Keratinocyte (primary cell): ENCODE data around the gene VSIR. TPM values are rescaled to one million over a fixed set of nuclear protein-coding genes. Genes with fewer than 3 reads are reported as not detected.

Source experiments
- DNase-seq: peaks from one replicate; pipeline ENCODE4 v3.0.0-alpha.2; 2011; ENCODE audit warnings: low read depth, missing footprints, low spot score
- FAIRE-seq: peaks from 2 replicates; lab custom pipeline; 2011; peaks lifted over from hg19 to GRCh38; lab: Jason Lieb, UNC
- H2AFZ ChIP-seq: 2 replicates; pipeline ENCODE4 v1.6.0; 2012; ENCODE audit warnings: low read length, control low read depth, inconsistent platforms; ENCODE audit not compliant: control insufficient read depth
- H3K27ac ChIP-seq: 2 replicates; pipeline ENCODE4 v1.5.1; 2011; ENCODE audit warnings: low read length; ENCODE audit not compliant: control insufficient read depth, insufficient read depth
- H3K27me3 ChIP-seq: 3 replicates; pipeline ENCODE4 v1.6.0; 2011; ENCODE audit warnings: low read length; ENCODE audit not compliant: control insufficient read depth, insufficient read depth; ENCODE audit errors: extremely low read depth
- H3K36me3 ChIP-seq, 2 experiments: 2 replicates in 1 of 2; 3 replicates in 1 of 2; pipeline ENCODE4 v1.5.1; 2011; ENCODE audit warnings: low read length in 2 of 2, mild to moderate bottlenecking in 1 of 2; ENCODE audit not compliant: control insufficient read depth in 2 of 2, insufficient read depth in 2 of 2; ENCODE audit errors: extremely low read depth in 1 of 2
- H3K4me1 ChIP-seq: 3 replicates; pipeline ENCODE4 v1.5.1; 2011; ENCODE audit warnings: low read length; ENCODE audit not compliant: control insufficient read depth, insufficient read depth; ENCODE audit errors: extremely low read depth
- H3K4me2 ChIP-seq: 3 replicates; pipeline ENCODE4 v1.6.0; 2011; ENCODE audit warnings: low read depth, low read length; ENCODE audit not compliant: control insufficient read depth, insufficient read depth; ENCODE audit errors: extremely low read depth
- H3K4me3 ChIP-seq, 3 experiments: fragments of 200-600 bp in 1 of 3; sonication (generic) in 1 of 3; 2 replicates in 2 of 3; 3 replicates in 1 of 3; pipeline ENCODE4 v1.5.1; 2011 to 2016; ENCODE audit warnings: low read length in 3 of 3, mild to moderate bottlenecking in 3 of 3, control low read depth in 2 of 3, inconsistent platforms in 1 of 3, low read depth in 1 of 3, mixed read lengths in 1 of 3, mixed run types in 1 of 3, moderate library complexity in 1 of 3; ENCODE audit not compliant: control insufficient read depth in 2 of 3, insufficient read depth in 2 of 3; ENCODE audit errors: extremely low read depth in 1 of 3
- H3K79me2 ChIP-seq: 2 replicates; pipeline ENCODE4 v1.6.0; 2012; ENCODE audit warnings: low read length; ENCODE audit not compliant: control insufficient read depth, insufficient read depth
- H3K9ac ChIP-seq: 3 replicates; pipeline ENCODE4 v1.6.0; 2011; ENCODE audit warnings: low read length; ENCODE audit not compliant: control insufficient read depth, insufficient read depth; ENCODE audit errors: extremely low read depth
- H3K9me1 ChIP-seq: 3 replicates; pipeline ENCODE4 v1.6.0; 2011; ENCODE audit warnings: low read length; ENCODE audit not compliant: control insufficient read depth, insufficient read depth; ENCODE audit errors: extremely low read depth
- H3K9me3 ChIP-seq: 2 replicates; pipeline ENCODE4 v1.5.1; 2012; ENCODE audit warnings: low read depth, low read length; ENCODE audit not compliant: control insufficient read depth
- H4K20me1 ChIP-seq: 3 replicates; pipeline ENCODE4 v1.6.0; 2011; ENCODE audit warnings: low read length; ENCODE audit not compliant: control insufficient read depth, insufficient read depth; ENCODE audit errors: extremely low read depth
- EZH2 ChIP-seq: IDR thresholded peaks from one replicate; pipeline ENCODE4 v1.6.1; 2012; ENCODE audit warnings: inconsistent platforms, mild to moderate bottlenecking, low read length, moderate library complexity
- dilution Hi-C: fragments of 300-500 bp; cut with MboI; formaldehyde crosslinking; loops from one replicate; pipeline ENCODE4 v1.7.0; 2020; ENCODE audit warnings: low sequenced_read_pairs; ENCODE audit not compliant: extremely low pct_ligation_motif_present
- polyA plus RNA-seq, 5 experiments: library from polyadenylated mRNA; depleted of rRNA in 3 of 5; stranded (reverse) in 3 of 5; stranded (forward) in 1 of 5; unstranded in 1 of 5; fragments of >200 nt; gene quantifications; 1 replicate in 1 of 5; 2 replicates in 3 of 5; 3 replicates in 1 of 5; pipeline versions ENCODE4 v1.2.1 to v1.2.3, GENCODE V29; 2011 to 2012; ENCODE audit warnings: missing spikeins in 2 of 5, low read depth in 1 of 5, low replicate concordance in 1 of 5
- TF ChIP-seq, protein P1 (sequence below), 3 experiments: IDR thresholded peaks in 1 of 3; conservative IDR thresholded peaks in 1 of 3; optimal IDR thresholded peaks in 1 of 3; 2 replicates in 2 of 3; 3 replicates in 1 of 3; pipeline versions ENCODE3 to v1.5.1; 2011; ENCODE audit warnings: low read length in 3 of 3, mild to moderate bottlenecking in 3 of 3, moderate library complexity in 2 of 3, control low read depth in 1 of 3, inconsistent platforms in 1 of 3; ENCODE audit not compliant: insufficient read depth in 2 of 3; ENCODE audit errors: extremely low read depth in 1 of 3

Gene VSIR
- polyA plus RNA-seq, 1 donor (not counting 4 experiments of a cell fraction or from before 2014, with no cell fraction given) = 8.1 TPM

DNA sequence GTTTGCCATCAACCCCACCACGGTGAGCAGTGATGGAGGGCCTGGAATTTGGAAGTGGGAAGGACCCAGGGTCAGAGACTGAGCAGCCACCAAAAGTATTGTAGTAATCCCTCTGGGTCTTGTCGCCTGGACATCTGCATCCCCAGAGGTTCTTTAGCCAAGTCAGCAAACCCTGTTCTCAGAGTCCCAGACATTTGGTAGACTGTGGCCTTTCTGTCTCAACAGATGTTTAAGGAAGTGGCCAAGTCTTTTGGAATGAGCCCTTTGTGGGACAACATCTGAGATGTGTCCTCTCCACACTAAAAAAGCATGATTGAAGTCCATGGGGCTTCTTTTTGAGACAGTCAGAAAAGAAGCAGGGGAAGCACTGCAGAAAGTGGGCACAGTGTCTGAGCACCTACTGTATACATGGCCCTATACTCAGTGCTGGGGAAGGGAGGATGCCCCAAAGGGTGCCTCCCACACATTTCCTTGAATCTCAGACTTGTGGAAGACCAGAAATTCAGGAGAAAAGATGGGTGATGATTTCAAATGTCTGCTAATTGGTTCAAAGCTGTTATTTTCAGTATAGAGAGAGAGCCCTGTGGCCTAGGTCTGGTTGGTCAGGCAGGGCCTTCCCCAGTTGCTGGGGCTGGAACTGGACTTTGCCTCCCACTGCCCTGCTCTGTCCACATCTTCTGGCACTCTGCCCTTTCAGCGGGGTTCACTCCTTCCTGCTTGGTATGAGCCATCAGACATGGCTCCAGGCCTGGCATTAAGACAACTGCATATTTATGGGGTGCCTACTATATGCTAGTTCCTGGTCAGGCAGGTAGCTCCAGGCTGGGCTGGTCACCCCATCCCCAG, 26.5 kb upstream of the VSIR start:
- Histone ChIP-seq H3K4me3 (no peak overlapping the region), H3K9me3 (no peaks in the 10 kb centered on the region), H2AFZ (no peak overlapping the region), H3K27me3 (peaks cover 6% of the 10 kb centered on the region), H3K79me2 (no peaks in the 10 kb centered on the region), H4K20me1 (peaks cover 2% of the 10 kb centered on the region), H3K4me2 (no peak overlapping the region), H3K36me3 (no peaks in the 10 kb centered on the region), H3K4me1 (no peaks in the 10 kb centered on the region), H3K27ac (no peak overlapping the region), H3K9ac (no peak overlapping the region), H3K9me1 (no peaks in the 10 kb centered on the region)
- no peak for DNase-seq
- TF ChIP-seq, protein P1, sequence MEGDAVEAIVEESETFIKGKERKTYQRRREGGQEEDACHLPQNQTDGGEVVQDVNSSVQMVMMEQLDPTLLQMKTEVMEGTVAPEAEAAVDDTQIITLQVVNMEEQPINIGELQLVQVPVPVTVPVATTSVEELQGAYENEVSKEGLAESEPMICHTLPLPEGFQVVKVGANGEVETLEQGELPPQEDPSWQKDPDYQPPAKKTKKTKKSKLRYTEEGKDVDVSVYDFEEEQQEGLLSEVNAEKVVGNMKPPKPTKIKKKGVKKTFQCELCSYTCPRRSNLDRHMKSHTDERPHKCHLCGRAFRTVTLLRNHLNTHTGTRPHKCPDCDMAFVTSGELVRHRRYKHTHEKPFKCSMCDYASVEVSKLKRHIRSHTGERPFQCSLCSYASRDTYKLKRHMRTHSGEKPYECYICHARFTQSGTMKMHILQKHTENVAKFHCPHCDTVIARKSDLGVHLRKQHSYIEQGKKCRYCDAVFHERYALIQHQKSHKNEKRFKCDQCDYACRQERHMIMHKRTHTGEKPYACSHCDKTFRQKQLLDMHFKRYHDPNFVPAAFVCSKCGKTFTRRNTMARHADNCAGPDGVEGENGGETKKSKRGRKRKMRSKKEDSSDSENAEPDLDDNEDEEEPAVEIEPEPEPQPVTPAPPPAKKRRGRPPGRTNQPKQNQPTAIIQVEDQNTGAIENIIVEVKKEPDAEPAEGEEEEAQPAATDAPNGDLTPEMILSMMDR (optimal IDR thresholded peaks at IDR 0.05 in 1 of 3, IDR thresholded peaks at IDR 0.05 in 1 of 3, conservative IDR thresholded peaks at IDR 0.05 in 1 of 3; ENCODE audit: extremely low read depth in 1 of 3, insufficient read depth in 2 of 3, low read length in 3 of 3) = no peak
- TF ChIP-seq EZH2 = no peak
- dilution Hi-C loops = no loop called here
- FAIRE-seq = no peak

DNA sequence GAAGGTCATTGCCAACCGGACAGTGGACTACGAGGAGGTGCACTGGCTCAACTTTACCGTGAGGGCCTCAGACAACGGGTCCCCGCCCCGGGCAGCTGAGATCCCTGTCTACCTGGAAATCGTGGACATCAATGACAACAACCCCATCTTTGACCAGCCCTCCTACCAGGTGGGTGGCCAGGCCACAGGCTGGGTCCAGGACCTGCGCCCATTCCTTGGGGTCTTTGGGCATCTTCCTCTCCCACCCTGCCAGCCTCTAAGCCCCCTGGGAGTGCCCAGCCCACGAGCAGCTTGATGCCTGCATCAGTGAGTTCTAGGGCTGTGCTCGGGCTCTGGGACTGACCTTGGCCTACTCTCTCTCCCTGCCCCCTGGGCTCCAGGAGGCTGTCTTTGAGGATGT, 25.8 kb upstream of the VSIR start:
- Histone ChIP-seq H3K79me2 (no peaks in the 10 kb centered on the region), H3K9me3 (no peaks in the 10 kb centered on the region), H4K20me1 (peaks cover 2% of the 10 kb centered on the region), H3K9ac (no peak overlapping the region), H3K27me3 (peaks cover 6% of the 10 kb centered on the region), H3K27ac (no peak overlapping the region), H3K4me2 (no peak overlapping the region), H3K36me3 (no peaks in the 10 kb centered on the region), H2AFZ (no peak overlapping the region), H3K4me1 (no peaks in the 10 kb centered on the region), H3K4me3 (no peak overlapping the region), H3K9me1 (no peaks in the 10 kb centered on the region)
- FAIRE-seq (no peak), DNase-seq (no peak)
- dilution Hi-C loops = no loop called here
- TF ChIP-seq EZH2 = no peak
- TF ChIP-seq, protein P1 (optimal IDR thresholded peaks at IDR 0.05 in 1 of 3, IDR thresholded peaks at IDR 0.05 in 1 of 3, conservative IDR thresholded peaks at IDR 0.05 in 1 of 3; ENCODE audit: extremely low read depth in 1 of 3, insufficient read depth in 2 of 3, low read length in 3 of 3) = no peak
